ENCODE results near the gene F8.
"Not testable (repeated sequence)": the region's sequence is repeated elsewhere in the genome, so short reads cannot be mapped to it uniquely, and the experiment has no call there.

The F8 gene

DNA sequence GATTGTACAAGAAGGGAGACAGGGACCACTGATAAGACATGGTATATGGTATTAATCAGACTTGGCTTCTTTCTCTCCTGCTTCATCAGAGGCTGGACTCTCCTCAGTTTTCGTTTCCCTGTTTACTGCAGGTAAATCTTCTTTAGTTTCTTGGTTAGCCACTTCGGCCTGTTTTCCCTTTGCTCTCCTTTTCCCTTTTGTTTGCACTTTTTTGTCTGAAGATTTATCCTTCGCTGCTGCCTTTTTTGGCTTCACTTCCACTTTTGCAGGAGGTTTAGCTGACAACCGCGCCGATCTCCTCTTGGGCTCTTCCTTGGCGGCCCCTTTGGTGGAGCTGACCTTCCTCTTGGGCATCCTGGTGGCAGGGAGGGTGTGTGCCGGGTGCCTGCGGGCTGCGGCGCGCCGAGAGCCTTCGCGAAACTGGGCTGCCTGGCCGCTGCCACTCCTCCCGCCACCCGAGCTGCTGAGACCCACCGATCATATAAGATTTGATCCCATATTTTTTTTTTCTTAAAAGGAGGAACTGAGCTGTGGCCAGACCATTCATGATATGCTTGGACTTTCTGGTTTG is 205.4 kb downstream of the F8 start:
- DNase-seq (ENCODE audit: low read depth in 2 of 2, low spot score in 1 of 2): not testable (repeated sequence)

DNA sequence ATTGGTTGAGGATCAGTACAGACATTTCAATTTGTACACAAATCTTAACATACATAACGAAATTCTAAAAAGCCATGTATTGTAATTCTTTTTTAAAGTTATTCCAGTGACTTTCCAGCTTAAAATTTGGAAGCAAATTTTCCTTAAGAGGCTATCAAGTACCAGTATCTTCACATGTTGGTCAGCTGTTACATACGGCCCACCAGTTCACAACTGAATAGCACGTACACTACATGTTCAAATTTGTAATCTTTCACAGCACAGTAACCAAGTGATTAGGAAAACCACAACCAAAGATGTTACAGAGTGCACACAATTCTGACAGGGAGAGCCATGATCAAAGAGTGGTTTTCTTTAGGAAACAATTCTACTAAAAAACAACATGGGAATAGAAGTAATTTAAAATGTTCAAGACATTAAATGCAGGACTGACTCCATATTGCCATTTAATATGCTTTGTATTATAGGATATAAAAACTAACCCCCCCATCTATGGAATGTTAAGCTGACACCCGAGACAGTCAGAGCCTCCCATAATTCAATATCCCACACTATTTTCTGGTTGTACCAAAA is 206.1 kb downstream of the F8 start:
- DNase-seq (ENCODE audit: low read depth in 2 of 2, low spot score in 1 of 2): not testable (repeated sequence)

DNA sequence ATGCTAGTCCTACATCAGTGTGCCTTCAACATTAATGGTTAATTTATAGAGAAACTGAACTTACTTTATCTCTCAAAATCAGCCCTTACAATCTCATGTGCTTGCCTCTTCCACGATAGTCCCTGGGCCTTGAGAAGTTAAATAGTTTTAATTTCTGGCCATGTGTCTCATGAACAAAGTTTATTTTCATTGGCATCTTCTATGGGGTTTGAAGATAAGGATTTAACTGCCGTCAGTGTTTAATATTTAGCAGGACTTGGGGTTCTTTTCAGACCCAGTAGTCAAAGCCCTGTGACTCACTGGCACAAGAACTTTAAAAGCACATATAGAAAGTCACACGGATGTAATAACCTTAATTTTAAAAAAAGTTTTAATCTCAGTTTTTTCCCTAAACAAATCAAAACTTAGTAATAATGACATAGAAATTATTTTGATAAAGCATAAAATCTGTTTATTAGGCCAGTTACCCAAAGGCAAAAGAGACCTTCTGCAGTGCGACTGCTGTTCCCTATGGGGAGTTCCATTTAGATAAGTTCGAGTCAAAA is 207.2 kb downstream of the F8 start:
- DNase-seq (ENCODE audit: low read depth in 2 of 2, low spot score in 1 of 2): no peak

DNA sequence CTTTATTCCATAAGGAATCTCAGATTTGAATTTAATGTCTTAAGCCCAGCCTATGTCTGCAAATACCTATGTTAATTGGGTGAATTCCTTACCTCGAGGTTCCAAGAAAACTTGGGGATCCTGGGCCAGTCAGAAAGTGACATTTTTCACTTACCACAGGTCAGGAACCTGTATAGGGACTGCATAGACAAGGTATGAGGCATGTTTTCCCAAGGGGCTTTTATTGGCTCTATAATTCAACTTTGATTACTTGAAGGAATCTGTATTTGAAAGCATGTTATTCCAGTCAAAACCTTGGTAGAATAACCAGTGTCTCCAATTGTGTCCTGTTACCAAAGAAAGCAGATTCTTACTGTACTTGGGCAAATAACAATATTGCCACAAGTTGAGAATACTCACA is 208.7 kb downstream of the F8 start:
- DNase-seq (ENCODE audit: low read depth in 2 of 2, low spot score in 1 of 2): no peak

DNA sequence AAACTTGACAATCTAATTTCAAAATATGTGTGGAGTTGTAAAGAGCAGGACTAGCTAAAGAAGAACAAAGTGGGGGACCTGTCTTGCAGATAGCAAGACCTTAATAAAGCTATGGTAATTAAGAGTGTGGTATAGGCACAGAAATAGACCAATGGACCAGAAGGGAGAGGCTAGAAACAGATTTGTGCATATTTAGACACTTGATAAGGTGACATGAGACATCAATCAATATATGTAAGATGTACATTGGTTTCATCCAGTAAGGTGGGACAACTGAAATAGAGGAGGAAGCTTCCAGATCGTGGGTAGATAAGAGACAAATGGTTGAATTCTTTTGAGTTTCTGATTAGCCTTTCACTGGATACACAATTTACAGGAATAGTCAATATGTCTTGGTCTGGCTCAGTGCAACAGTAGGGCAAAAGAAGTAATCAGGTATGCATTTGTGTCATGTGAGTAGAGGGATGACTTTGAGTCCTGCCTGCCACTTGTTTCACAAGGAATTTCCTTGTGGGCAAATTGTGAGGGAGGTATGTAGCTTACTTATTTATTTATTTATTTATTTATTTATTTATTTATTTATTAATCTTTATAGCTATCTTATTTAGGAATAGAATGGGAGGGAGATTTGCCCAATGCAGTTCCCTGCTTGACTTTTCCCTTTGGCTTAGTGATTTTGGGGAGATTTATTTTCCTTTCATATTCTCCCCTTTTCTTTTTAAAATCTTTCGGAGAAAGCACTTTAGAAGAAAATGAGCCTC is 210.0 kb downstream of the F8 start:
- no peak for DNase-seq (ENCODE audit: low read depth in 2 of 2, low spot score in 1 of 2)

DNA sequence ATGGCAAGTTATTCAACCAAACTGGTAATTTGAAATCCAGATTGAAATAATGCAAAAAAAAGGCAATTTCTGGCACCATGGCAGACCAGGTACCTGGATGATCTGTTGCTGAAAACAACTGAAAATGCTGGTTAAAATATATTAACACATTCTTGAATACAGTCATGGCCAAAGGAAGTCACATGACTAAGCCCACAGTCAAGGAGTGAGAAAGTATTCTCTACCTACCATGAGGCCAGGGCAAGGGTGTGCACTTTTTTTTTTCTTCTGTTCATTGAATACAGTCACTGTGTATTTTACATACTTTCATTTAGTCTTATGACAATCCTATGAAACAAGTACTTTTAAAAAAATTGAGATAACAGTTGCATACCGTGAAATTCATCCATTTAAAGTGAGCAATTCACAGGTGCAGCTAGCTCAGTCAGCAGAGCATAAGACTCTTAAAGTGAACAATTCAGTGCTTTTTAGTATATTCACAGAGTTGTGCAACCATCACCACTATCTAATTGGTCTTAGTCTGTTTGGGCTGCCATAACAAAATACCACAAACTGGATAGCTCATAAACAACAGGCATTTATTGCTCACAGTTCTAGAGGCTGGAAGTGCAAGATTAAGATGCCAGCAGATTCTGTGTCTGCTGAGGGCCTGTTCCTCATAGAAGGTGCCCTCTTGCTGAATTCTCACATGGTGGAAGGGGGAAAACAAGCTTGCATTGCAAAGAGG is 212.4 kb downstream of the F8 start:
- DNase-seq (ENCODE audit: low read depth in 2 of 2, low spot score in 1 of 2): no peak

DNA sequence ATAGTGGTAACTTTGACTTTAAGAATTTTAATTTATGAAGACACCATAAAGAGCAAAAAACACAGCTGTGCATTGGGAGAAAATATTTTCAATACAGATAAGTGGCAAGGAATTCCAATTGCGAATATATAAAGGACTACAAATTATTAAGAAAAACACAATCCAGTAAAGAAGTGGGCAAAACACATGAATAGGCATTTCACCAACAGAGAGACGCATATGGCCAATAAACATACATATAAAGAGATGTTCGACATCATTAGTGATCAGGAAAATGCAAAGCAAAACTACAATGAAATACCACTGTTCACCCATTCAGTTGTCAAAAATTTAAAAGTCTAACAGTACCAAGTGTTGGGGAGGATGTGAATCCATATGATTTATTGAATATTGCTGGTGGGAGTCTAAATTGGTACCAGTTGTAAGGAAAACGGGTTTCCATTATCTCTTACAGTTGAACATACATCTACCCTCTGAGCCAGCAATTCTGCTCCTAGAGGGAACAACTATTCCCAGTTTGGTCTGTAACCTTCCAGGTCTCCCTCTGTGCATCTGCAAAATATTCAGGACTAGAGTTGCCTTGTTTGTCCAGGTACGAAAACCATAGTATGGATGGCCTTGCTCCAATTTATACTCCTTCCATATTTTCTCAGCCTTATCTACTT is 215.6 kb downstream of the F8 start:
- no peak for DNase-seq (ENCODE audit: low read depth in 2 of 2, low spot score in 1 of 2)

DNA sequence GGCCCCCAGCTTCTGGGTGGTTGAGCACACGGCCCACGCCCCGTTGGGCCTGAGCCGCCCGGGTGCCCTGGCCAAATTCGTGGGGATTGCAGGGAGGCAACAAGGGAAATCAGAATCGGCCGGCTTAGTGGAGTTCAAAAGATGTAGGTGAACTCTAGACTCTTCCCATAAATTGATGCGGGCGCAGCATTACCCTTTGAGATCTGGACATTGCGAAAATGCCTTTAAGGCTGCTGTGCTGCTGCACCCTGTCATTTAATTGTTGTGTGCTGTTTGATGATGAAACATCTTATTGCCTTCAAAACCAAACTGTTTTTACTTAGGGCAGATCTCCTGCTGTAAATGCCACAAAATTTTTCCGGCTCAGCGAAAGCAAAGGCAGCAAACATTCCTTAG is 216.8 kb downstream of the F8 start:
- no peak for DNase-seq (ENCODE audit: low read depth in 2 of 2, low spot score in 1 of 2)

DNA sequence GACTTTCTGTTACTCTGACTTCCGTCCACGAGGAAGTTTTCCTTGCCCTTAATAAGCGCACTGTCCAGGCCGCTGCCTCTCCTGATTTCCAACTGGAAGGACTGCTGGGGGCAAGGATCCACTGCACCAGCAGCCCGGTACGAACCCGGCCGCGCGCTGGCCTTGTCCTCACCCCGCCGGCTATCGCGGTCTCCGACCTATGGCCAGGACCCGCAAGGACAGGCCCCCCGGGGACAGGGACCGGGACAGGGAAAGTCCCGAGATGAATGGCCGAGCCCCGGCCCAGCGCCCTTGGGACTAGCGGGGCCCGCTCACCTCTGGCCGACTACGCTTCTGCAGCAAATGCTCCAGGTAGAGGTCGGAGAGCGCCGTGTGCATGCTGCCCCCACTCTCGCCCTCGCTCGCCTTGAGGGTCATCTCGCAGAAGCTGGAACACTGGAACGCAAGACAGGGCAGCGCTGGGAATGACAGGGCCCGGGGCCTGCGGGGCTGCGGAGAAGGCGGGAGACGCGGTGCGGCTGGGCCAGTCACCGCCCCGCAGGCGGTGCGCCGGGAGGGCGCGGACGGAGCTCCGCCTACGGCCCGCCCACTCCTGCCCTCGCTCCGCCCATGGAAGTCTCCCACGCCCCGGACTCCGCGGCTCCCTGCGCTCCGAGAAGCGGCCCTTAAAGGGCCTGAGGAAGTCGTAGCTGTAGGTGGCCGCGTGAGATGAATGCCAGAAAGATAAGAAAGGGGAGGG is 217.4 kb downstream of the F8 start, which contains the start of gene MPP1:
TSS of gene MPP1 (minus strand) at position 529 of the 739 bp plus-strand sequence. CDS start at position 417, 112 bp downstream.
- peak; percentile 34 to 51 for DNase-seq (ENCODE audit: low read depth in 2 of 2, low spot score in 1 of 2)

DNA sequence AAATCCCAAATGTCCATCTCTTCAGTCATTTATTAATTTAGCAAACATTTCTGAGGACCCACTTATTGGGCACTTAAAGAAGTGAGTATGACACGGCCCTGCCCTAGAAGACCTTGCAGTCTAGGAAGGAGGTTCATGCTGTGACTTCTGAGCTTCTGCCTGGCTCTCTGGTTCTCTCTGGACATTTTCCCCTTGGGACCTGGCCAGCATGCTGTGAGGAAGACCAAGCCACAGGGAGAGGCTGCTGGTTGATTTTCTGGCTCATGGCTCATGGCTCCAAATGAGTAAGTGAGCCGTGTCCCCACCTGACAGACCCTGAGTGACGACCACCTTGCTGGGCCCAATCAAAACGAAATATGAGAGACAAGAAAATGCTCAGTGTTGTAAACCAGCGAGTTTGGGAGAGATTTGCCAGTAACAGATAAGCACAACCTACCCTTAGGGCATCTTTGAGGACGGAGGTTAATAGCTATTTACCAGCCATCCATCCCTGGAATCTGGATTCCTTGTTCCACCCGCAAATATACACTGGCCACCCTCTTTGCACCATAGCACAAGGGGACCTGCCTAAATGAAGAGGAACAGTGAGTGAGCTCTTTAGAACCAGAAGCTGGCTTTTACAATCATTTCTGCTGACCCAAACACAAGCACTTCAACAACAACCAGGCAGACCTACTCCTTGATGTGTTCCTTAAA is 218.1 kb downstream of the F8 start:
- no peak for DNase-seq (ENCODE audit: low read depth in 2 of 2, low spot score in 1 of 2)

DNA sequence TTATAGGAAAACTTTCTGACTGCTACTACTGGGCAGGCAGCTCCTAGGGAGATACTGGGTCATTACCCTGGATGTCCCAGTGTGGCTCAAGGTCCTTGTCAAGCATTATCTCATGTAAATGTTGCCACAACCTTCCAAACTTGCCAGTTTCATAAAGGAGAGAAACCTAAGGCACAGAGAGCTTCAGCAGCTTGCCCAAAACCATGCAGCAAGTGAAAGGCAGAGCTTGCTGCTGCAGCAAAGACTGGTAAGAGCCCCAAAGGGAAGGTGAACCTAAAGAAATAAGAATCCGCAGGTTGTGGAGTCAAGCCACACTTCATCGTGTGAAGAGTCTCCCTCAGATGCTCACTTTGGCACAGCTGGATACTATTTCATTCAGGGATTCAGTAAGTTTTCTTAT is 219.6 kb downstream of the F8 start:
- no peak for DNase-seq (ENCODE audit: low read depth in 2 of 2, low spot score in 1 of 2)

DNA sequence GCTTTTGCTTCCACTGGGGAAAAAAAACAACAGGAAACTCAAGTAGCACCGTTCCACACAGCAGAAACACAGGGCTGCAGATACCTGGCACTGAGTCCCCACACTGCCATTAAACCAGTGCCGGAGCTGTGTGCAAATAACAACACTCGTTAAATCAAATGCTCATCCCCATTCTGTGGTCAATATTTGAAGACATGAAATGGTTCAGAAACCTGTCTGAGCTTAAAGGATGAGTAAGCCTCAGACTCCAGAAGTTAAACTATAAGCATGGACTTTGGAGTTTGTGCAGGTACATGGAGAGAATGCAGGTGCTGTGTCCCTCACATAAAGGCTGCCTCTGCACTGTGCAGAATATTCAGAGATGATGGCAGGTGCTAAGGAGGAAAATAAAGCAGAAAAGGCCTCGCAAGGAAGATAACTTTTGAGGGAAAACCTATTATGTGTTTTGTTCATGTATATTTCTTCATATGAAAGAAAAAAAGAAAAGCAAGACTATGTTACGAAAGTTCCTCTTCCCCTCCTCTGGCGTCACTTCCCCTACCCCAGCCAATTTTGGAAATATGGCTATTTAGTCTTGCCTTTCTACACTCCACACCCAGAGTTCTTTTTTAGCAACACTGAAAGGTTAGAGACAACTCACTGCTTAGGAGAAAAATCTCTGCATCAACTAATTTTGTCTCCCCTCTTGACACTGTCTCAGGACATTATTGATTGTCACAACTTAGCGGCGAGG is 221.9 kb downstream of the F8 start:
- DNase-seq (ENCODE audit: low read depth in 2 of 2, low spot score in 1 of 2): no peak

DNA sequence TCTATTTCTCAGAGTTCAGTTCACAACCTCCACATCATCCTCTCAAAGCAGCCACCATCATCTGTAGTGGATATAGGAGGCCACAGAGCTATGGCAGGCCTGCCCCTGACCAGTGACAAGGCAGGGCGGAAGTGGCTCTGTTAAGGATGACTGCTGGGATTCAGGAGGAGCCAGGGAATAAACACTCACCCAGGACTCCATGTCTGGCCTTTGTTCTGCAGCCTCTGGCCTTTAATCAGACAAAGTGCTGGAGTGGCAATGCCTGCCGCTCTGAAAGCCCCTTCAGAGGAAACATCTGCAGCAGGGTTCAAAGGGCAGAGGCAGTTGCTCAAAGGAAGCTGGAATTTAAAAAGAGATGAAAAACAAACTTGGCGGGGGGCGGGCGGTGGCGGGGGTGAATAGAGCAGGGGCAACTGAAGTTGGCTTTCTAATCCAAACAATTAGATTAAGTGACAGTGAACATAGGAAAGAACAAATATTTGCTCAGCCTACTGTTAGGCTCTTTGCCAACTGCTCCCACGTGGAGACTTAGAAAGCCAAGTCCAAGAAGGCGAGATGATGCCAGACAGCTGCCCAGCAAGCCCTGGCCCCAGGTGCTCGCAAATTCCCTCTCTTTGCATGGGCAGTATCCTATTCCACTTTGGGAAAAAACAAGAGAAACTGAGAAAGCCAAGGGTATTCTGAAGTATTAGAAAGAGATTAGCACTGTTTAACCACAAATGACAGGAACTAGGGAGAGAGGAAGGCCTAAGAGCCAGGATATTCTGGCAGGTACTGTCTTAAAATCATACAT is 222.8 kb downstream of the F8 start:
- DNase-seq (ENCODE audit: low read depth in 2 of 2, low spot score in 1 of 2): no peak

DNA sequence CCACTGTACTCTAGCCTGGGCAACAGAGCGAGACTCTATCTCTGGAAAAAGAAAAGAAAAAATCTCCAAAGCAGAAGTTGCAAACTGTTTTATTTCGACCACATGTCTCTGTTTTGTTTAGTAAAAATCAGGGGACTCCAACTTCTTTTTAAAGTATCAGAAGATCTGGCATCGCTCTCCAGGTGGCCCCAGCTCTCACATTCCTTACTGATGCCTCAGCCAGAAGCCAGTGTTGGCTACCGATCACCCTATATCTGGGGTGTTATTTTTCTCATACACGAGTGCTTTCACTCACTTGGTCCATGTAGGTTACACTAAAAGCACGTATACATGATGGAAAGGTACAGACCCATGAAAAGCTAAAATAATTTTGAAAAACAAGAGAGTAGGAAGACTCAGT is 225.5 kb downstream of the F8 start:
- no peak for DNase-seq (ENCODE audit: low read depth in 2 of 2, low spot score in 1 of 2)

DNA sequence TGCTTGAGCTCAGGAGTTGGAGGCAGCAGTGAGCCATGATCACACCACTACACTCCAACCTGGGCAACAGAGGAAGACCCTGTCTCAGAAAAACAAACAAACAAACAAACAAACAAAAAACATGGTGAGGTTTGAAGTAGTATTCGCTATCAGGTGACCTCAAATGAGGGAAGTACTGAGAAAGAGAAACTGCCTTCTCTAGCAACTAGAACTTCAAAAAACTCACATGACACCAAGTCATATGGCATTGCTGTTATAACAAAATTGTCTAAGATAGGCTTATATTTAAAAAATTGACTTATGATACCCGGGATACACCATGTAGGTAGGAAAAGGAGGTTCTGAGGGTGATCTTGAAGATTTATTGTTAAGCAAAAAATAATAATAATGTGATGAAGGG is 227.5 kb downstream of the F8 start:
- no peak for DNase-seq (ENCODE audit: low read depth in 2 of 2, low spot score in 1 of 2)

DNA sequence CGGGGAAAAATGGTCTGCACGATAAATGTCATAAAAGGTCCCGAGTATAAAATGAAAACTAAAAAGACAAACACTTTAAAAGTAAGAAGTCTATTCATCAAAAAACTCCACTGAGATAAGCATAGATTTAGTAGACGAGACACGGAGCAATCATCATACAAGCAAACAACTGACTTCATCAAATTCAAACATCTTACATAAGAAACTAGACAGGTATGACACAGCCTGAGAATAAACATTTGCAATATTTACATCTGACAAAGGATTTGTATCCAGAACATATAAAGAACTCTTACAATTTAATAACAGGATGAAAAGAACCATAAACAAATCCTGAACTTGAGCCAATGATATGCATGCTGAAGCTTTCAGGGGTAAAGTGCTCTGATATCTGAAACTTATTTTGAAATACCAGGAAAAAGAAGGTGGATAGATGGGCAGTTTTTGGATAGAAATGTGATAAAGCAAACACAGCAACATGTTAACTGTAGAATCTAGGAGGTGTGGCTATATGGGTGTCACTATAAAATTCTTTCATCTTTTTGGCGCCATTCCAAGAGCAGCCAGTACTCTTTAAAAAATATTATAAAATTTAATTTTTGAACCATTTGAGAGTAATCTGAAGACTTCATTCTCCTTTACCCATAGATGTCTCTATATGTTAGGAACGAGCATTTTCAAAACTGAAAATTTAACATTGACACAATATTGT is 229.3 kb downstream of the F8 start:
- DNase-seq (ENCODE audit: low read depth in 2 of 2, low spot score in 1 of 2): no peak

DNA sequence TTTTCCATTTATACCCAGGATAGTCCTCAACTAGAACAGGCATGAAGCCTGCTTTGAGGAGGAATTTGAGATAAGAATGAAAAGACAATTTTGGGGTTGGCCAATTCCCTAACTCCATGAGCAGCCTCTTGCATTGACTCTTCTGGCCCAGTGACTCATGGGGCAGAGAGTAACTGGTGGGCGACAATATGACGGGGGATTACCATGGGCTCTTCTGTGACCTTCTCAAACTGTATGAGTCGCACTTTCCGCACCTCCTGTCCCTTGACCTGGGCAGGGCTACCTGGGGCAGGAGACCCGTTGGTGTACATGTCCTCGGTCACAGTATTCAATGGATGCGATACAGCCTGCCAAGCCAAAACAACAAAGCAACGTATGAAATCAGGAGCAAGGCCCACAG is 230.6 kb downstream of the F8 start:
- DNase-seq (ENCODE audit: low read depth in 2 of 2, low spot score in 1 of 2): no peak

DNA sequence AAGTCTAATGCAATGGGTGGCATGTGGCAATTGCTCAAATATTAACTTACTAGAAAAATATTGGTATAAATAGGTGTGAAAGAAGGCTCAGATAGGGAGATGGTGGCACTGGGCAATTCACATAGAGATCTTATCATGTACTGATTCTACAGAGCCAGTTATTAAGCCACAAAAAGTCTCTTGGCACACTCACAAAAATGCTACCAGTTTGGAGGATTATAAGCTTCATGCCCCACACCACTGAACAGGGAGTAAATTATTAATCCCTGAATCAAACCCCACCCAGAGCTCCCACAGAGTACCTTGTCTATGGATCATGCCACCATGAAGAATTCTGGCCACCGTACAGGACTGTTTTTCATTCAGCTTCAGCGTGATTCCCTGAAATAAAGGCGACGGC is 231.1 kb downstream of the F8 start:
- no peak for DNase-seq (ENCODE audit: low read depth in 2 of 2, low spot score in 1 of 2)

Data from stimulated activated CD8-positive, alpha-beta memory T cell treated with anti-CD3 and anti-CD28 coated beads, Interleukin-4, amount 100 ng/mL, for 1 hour (primary cell).